ENCODE results near the gene DHRS1.
A peak's percentile ranks its signal among the peaks of the same experiment; 100 is the strongest.

The DHRS1 gene

DNA sequence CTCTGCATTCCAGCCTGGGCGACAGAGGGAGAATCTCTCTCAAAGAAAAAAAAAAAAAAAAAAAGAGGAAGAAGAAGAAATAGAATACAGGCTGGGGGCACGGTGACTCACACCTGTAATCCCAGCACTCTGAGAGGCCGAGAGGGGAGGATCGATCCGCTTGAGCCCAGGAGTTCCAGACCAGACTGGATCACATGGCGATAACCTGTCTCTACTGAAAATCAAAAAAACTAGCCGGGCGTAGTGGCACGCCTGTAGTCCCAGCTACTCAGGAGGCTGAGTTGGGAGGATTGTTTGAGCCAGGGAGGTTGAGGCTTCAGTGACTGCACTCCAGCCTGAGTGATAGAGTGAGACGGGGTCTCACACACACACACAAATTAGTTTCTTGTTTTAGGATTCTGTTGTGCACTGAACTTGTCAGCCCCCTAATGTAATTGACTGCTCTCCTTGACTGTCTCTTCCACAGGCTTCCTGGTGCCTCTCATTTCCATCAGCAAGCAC is 56.2 kb downstream of the DHRS1 start:
- DNase-seq = no peak

- DNase-seq = peak; percentile 99
Measured at GRCh38 chr14:24241829-24242443, 57.6 kb downstream of the DHRS1 start.
